GM10248 (cell line): ENCODE results near the gene PCCA.

Experiments used
- CTCF ChIA-PET: fragments of 300-600 bp; sonication (Branson Sonifier 250); formaldehyde crosslinking; extraction: SDS; loops from one replicate; lab custom pipeline; 2021; ENCODE audit warnings: antibody characterized with exemption; lab: Yijun Ruan, JAX
- POLR2A ChIA-PET: fragments of 350-650 bp; sonication (Branson Sonifier 250); formaldehyde crosslinking; extraction: SDS; loops from one replicate; lab custom pipeline; 2020; ENCODE audit warnings: antibody characterized with exemption; lab: Yijun Ruan, JAX
- DNase-seq: peaks from one replicate; pipeline ENCODE4 v3.0.0; 2012; ENCODE audit errors: extremely low spot score
- TF ChIP-seq, protein P1 (sequence below): IDR thresholded peaks from 2 replicates; pipeline ENCODE4 v1.5.1; 2012; ENCODE audit warnings: mild to moderate bottlenecking, low read depth; ENCODE audit errors: extremely low read depth, missing control alignments, control extremely low read depth

Gene PCCA

DNA sequence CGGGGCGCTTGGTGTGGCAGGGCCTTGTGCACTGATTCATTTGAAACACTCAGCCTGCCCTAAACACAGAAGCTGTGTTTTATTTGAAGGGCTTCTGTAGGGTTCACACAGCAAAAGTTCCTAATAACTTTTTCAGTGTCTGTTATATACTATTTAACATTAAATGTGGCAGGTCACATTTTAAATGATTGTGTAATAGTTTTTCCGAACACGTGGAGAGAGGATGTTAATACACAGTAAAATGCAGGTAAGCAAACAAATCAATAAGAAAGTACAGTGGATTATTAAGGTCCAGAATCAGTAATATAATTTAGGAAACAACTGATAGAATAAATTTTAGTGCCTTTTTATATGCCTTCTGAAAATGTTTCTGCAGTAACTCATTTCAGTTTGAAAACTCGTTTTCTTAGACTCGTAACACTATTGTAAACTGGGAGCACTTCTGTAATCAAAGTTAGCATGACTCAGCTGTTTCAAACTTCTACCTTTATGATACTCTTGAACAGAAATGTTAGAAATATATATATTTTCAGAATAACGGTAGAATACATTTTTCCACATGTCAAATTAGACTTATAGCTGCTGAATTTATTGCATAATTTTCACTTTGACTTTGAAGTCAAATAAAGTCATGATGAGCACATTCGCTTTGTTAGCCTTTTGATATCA is 429.6 kb downstream of the PCCA start:
- POLR2A ChIA-PET = no interaction called here
- CTCF ChIA-PET = no interaction called here
- DNase-seq = no peak
- TF ChIP-seq, protein P1, sequence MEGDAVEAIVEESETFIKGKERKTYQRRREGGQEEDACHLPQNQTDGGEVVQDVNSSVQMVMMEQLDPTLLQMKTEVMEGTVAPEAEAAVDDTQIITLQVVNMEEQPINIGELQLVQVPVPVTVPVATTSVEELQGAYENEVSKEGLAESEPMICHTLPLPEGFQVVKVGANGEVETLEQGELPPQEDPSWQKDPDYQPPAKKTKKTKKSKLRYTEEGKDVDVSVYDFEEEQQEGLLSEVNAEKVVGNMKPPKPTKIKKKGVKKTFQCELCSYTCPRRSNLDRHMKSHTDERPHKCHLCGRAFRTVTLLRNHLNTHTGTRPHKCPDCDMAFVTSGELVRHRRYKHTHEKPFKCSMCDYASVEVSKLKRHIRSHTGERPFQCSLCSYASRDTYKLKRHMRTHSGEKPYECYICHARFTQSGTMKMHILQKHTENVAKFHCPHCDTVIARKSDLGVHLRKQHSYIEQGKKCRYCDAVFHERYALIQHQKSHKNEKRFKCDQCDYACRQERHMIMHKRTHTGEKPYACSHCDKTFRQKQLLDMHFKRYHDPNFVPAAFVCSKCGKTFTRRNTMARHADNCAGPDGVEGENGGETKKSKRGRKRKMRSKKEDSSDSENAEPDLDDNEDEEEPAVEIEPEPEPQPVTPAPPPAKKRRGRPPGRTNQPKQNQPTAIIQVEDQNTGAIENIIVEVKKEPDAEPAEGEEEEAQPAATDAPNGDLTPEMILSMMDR = no peak

- DNase-seq = no peak
- TF ChIP-seq, protein P1 = no peak
- ChIA-PET CTCF (interaction anchor here (1.2 kb wide), 1 partner anchor 603 kb away, joined by 4 read pairs; no protein-coding TSS in a partner anchor), POLR2A (no interaction called here)
These were observed 430.7 kb downstream of the PCCA start for GRCh38 chr13:100519626-100520025.

DNA sequence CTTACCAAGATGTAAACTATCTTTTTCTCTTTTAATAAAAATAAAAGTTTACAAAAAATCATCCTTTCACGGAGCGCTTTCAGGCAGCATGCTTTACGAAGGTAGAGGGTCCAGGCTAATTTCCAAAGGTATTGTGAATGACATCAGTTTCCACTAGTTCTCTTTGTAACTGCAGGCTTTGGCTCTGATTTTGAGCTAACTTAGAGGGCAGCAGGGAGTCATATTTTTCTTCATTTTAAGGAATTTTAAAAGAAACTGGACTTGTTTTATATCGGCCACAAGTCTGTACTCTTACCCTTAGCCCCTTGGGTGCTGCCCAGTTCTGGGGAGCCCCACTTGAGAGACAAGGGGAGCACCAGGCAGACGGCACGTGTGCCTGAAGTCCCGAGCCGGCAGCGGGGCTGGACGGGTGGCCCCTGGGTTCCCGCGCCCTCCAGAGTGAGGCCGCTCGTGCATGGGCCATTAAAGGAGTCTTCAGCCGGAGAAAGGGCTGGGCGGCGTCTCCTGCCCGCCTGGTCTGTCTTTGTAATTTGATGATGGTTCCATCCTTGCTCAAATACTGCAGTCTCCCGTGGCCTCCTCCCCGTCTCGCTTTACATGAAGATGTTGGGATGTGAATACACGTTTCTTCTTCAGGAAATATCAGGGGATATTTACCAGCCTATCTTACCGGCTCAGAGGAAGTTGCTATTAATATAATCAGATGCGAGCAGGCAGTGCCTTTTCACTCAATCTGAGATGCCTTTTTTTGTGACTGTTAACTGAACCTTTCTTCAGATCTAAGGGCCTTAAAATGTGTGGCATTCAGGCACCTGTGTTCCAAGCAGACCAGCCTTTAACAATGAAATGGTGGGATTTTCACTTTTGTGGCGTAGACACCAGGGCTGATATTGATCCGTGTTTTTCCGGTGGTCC is 432.3 kb downstream of the PCCA start:
- POLR2A ChIA-PET = no interaction called here
- TF ChIP-seq, protein P1 = no peak
- DNase-seq = no peak
- CTCF ChIA-PET = interaction anchor here (2.2 kb wide), 1 partner anchor 605 kb away, joined by 8 read pairs; no protein-coding TSS in a partner anchor

DNA sequence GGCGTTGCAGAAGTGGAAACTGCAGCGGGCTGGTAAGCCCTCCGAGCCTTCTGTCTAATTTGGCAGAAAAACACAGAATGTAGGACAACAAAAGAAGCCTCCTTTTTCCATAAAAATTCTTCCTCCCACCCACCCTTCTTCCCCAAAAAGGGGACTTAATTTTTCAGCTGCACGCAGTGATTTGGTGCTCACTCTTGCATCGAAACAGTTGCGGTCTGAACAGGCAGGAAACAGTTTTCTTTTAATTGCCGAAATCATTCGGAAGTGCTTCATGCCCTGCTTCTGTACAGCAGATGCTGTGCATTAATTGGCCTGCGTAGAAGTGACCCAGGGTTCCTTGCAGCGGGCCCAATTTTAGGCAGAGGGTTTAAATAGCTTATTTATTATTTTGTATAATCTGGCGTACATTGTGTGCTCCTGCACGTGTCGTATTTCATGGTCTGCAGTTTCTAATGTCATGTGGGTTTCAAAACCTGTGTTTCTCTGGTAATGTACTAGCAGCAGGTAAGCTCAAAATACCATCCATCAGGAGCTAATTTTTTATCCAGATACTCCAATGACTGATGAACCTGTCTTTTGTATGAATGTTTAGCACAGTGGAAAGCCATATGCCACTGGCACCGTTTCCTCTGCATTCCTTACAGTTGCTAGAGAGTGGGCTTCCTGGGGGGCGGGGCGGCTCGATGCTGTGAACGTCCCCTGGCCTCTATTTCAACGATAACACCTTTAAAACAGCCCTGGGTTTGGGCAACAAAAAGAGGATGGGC is 433.1 kb downstream of the PCCA start:
- ChIA-PET POLR2A (no interaction called here), CTCF (interaction anchor here (1.3 to 5.2 kb wide), 4 partner anchors 7 to 866 kb away, joined by 3 to 38 read pairs (median 8); no protein-coding TSS in a partner anchor)
- DNase-seq = no peak
- TF ChIP-seq, protein P1 = no peak

DNA sequence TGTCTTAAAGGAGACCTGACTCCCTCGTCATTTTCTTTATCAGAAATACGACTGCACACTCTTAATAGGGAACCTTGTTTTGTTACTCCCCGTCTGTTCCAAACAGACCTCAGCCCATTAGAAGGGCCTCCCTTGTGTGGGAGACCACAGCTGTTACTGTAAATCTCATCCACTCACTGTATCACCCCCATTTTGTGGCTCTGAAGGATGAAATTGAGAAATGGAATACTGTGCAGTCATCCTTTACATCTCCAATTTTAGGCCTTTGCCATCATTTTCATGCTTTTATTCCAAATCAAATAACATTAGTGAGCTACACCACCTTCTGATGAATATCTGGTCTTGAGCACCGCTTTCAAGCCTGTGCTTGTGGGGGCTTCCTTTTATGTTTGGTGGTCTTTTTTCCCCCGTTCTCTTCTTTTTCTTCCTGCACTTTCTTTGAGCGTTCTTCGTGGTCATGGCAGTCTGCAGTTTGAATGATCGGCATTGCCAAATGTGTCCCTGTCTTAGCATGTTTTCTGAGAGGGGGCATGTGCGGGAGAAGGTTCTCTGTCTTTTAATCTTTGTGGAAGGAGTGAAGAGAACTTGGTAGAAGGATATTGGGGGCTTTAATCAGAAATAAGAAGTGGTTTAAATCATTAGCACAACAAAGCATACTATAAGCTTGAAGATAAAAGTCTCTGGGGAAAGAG is 433.9 kb downstream of the PCCA start:
- ChIA-PET CTCF (interaction anchor here (1.3 to 5.2 kb wide), 4 partner anchors 8 to 866 kb away, joined by 3 to 38 read pairs (median 8); no protein-coding TSS in a partner anchor), POLR2A (no interaction called here)
- TF ChIP-seq, protein P1 = no peak
- DNase-seq = no peak
